ENCODE results near the gene VILL. TPM values are rescaled to one million over a fixed set of nuclear protein-coding genes. Genes with fewer than 3 reads are reported as not detected.

The VILL gene
- total and polyA plus RNA-seq, 2 of the 8 experiments (the other 6 are each of a cell fraction or from before 2014, with no cell fraction given): 4.1 to 4.2 TPM

GRCh38 chr3:38036286-38036685 lies 45.7 kb downstream of the VILL start:
- Histone ChIP-seq H2BK15ac (ENCODE audit: low read length) (no peak overlapping the region), H3K27ac (ENCODE audit: low read depth, low read length) (no peak overlapping the region), H2BK5ac (ENCODE audit: low read depth, low read length) (no peak overlapping the region), H3K18ac (ENCODE audit: extremely low read depth, low read length) (no peak overlapping the region), H2AFZ (ENCODE audit: low read length) (no peak overlapping the region), H3K9ac (replicated peaks in 1 of 4; ENCODE audit: extremely low read depth in 1 of 4, low read depth in 3 of 4, low read length in 3 of 4) (no peak overlapping the region), H3K4me3 (ENCODE audit: extremely low read depth in 1 of 4, insufficient read depth in 2 of 4, low read depth in 3 of 4, low read length in 4 of 4) (no peak overlapping the region), H2BK120ac (replicated peaks; ENCODE audit: low read depth, low read length) (no peak overlapping the region), H4K8ac (ENCODE audit: extremely low read depth, insufficient read depth, low read length) (no peak overlapping the region), H3K4ac (replicated peaks; ENCODE audit: insufficient read length, low read depth, low read length) (no peak overlapping the region), H3K9me3 (ENCODE audit: insufficient read depth in 2 of 2, low read depth in 1 of 2, low read length in 1 of 2) (no peaks in the 10 kb centered on the region), H2BK20ac (ENCODE audit: low read length) (no peak overlapping the region), H4K20me1 (replicated peaks in 1 of 2; ENCODE audit: control insufficient read depth in 1 of 2, insufficient read depth in 2 of 2, low read length in 2 of 2) (no peaks in the 10 kb centered on the region), H4K91ac (replicated peaks; ENCODE audit: insufficient read length, low read length) (no peak overlapping the region), H3K23me2 (ENCODE audit: low read depth, low read length) (peaks cover 7% of the 10 kb centered on the region; the same call in 1 of the 2 replicates), H3K14ac (ENCODE audit: insufficient read length) (no peak overlapping the region), H3K23ac (ENCODE audit: insufficient read length) (no peak overlapping the region), H3K56ac (replicated peaks; ENCODE audit: insufficient read length, low read depth, low read length) (no peak overlapping the region), H3K79me1 (ENCODE audit: low read depth, low read length) (no peaks in the 10 kb centered on the region), H3K4me1 (replicated peaks in 1 of 4; ENCODE audit: control insufficient read depth in 3 of 4, insufficient read depth in 4 of 4, low read length in 3 of 4) (peaks cover 2 to 5% (median 4%) of the 10 kb centered on the region in 4 experiments; a peak in 4 of 7 replicates), H2AK5ac (ENCODE audit: low read depth, low read length) (no peak overlapping the region), H3K27me3 (replicated peaks in 1 of 4; ENCODE audit: control insufficient read depth in 3 of 4, extremely low read depth in 1 of 4, insufficient read depth in 3 of 4, low read length in 3 of 4) (peaks cover 7 to 26% (median 21%) of the 10 kb centered on the region in 4 experiments), H3K79me2 (ENCODE audit: control insufficient read depth in 1 of 2, insufficient read depth in 2 of 2, low read length in 2 of 2) (no peaks in the 10 kb centered on the region), H3K36me3 (ENCODE audit: control insufficient read depth in 2 of 4, insufficient read depth in 4 of 4, low read length in 3 of 4) (no peaks in the 10 kb centered on the region), H3K4me2 (ENCODE audit: insufficient read depth in 1 of 2, low read depth in 2 of 2, low read length in 2 of 2) (no peak overlapping the region), H2BK12ac (ENCODE audit: low read depth, low read length) (no peak overlapping the region), H4K5ac (ENCODE audit: insufficient read length, low read depth, low read length) (no peak overlapping the region)
- 93% methylated on average over 5 of the region's 5 CpGs; no CpG with 5 or more reads in 1 of the 2 experiments for WGBS, 2 experiments (ENCODE audit: extremely low coverage in 1 of 2, insufficient coverage in 1 of 2, insufficient read length in 1 of 2, insufficient replicate concordance in 2 of 2, low coverage in 1 of 2, low lambda C conversion rate in 2 of 2, missing lambda C conversion rate in 1 of 2)
- ChIA-PET CTCF (ENCODE audit: partially characterized antibody) (interaction anchor here (0.6 to 3.2 kb wide), 4 partner anchors 27 to 102 kb away, joined by 3 to 9 read pairs (median 4); partner anchors contain the start of gene MYD88), POLR2A (ENCODE audit: partially characterized antibody) (no interaction called here)
- no peak for FAIRE-seq
- DNase-seq (ENCODE audit: low read depth in 1 of 2, low spot score in 2 of 2): no peak
- TF ChIP-seq PHF8 (conservative IDR thresholded peaks at IDR 0.05; ENCODE audit: low read depth, low read length) (no peak), BRCA1 (IDR thresholded peaks at IDR 0.05; ENCODE audit: low read depth, low read length) (no peak), TEAD4 (IDR thresholded peaks at IDR 0.05; ENCODE audit: low read depth, low read length) (no peak), ATF3 (IDR thresholded peaks at IDR 0.05; ENCODE audit: insufficient read depth, low read depth, low read length) (no peak), SRF (IDR thresholded peaks at IDR 0.05; ENCODE audit: low read depth, low read length) (no peak), POU5F1 (IDR thresholded peaks at IDR 0.05; ENCODE audit: low read depth, low read length) (no peak), RAD21 (IDR thresholded peaks at IDR 0.05 in 1 of 2, conservative IDR thresholded peaks at IDR 0.05 in 1 of 2; ENCODE audit: low read depth in 2 of 2, low read length in 2 of 2) (no peak), CTCF (IDR thresholded peaks at IDR 0.05; ENCODE audit: control extremely low read depth in 1 of 3, insufficient read depth in 1 of 3, low read depth in 1 of 3, low read length in 3 of 3) (no peak), ASH2L (IDR thresholded peaks at IDR 0.05; ENCODE audit: low read length) (no peak), RNF2 (IDR thresholded peaks at IDR 0.05; ENCODE audit: borderline replicate concordance, low read depth, low read length, missing control alignments, poor library complexity, severe bottlenecking) (no peak)
